ENCODE results near the gene EIF4H.
"Not testable (repeated sequence)": the region's sequence is repeated elsewhere in the genome, so short reads cannot be mapped to it uniquely, and the experiment has no call there.

Gene EIF4H

GRCh38 chr7:74176555-74176954, 2.4 kb downstream of the EIF4H start:
- no peak for DNase-seq

GRCh38 chr7:74178632-74179031, 4.5 kb downstream of the EIF4H start:
- no peak for DNase-seq

- no peak for DNase-seq
Measured at GRCh38 chr7:74179935-74180604, 5.9 kb downstream of the EIF4H start.

- DNase-seq: no peak
Measured at GRCh38 chr7:74180866-74181265, 6.7 kb downstream of the EIF4H start.

- DNase-seq: no peak
Measured at GRCh38 chr7:74181821-74182220, 7.7 kb downstream of the EIF4H start.

- no peak for DNase-seq
Measured at GRCh38 chr7:74182453-74183090, 8.4 kb downstream of the EIF4H start.

GRCh38 chr7:74183142-74183541, 9.0 kb downstream of the EIF4H start:
- no peak for DNase-seq

GRCh38 chr7:74183653-74184450, 9.7 kb downstream of the EIF4H start:
- DNase-seq: no peak

- DNase-seq: no peak
Measured at GRCh38 chr7:74185016-74185415, 10.9 kb downstream of the EIF4H start.

- DNase-seq: no peak
Measured at GRCh38 chr7:74185636-74186035, 11.5 kb downstream of the EIF4H start.

- DNase-seq: no peak
Measured at GRCh38 chr7:74187915-74188675, 13.9 kb downstream of the EIF4H start.

GRCh38 chr7:74190259-74190658, 16.1 kb downstream of the EIF4H start:
- DNase-seq: no peak

GRCh38 chr7:74191231-74191630, 17.1 kb downstream of the EIF4H start:
- DNase-seq: no peak

- peak; percentile 65 for DNase-seq
Measured at GRCh38 chr7:74193054-74193453, 18.9 kb downstream of the EIF4H start.

GRCh38 chr7:74193913-74194312, 19.8 kb downstream of the EIF4H start:
- no peak for DNase-seq

- no peak for DNase-seq
Measured at GRCh38 chr7:74194686-74195085, 20.5 kb downstream of the EIF4H start.

- DNase-seq: not testable (repeated sequence)
Measured at GRCh38 chr7:74195139-74195860, 21.1 kb downstream of the EIF4H start.

- DNase-seq: not testable (repeated sequence)
Measured at GRCh38 chr7:74195968-74196654, 22.0 kb downstream of the EIF4H start.

GRCh38 chr7:74197449-74198124, 23.4 kb downstream of the EIF4H start:
- DNase-seq: no peak

GRCh38 chr7:74199551-74200355, 25.6 kb downstream of the EIF4H start:
- DNase-seq: no peak

Data from NCI-H510A (cell line).